ENCODE data around the gene LSG1.

- TF ChIP-seq, protein P1, sequence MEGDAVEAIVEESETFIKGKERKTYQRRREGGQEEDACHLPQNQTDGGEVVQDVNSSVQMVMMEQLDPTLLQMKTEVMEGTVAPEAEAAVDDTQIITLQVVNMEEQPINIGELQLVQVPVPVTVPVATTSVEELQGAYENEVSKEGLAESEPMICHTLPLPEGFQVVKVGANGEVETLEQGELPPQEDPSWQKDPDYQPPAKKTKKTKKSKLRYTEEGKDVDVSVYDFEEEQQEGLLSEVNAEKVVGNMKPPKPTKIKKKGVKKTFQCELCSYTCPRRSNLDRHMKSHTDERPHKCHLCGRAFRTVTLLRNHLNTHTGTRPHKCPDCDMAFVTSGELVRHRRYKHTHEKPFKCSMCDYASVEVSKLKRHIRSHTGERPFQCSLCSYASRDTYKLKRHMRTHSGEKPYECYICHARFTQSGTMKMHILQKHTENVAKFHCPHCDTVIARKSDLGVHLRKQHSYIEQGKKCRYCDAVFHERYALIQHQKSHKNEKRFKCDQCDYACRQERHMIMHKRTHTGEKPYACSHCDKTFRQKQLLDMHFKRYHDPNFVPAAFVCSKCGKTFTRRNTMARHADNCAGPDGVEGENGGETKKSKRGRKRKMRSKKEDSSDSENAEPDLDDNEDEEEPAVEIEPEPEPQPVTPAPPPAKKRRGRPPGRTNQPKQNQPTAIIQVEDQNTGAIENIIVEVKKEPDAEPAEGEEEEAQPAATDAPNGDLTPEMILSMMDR (IDR thresholded peaks at IDR 0.05; ENCODE audit: low read depth, low read length, poor library complexity, severe bottlenecking): no peak
- TF ChIP-seq EZH2phosphoT487 (IDR thresholded peaks at IDR 0.05; ENCODE audit: borderline replicate concordance, low read length): no peak
Measured at GRCh38 chr3:194610689-194611088, 61.3 kb downstream of the LSG1 start.

Measured in DOHH2 (cell line).